Eye (tissue), 1 donor: ENCODE results near the gene GRAMD2B.
"Not testable (repeated sequence)": the region's sequence is repeated elsewhere in the genome, so short reads cannot be mapped to it uniquely, and the experiment has no call there.

ENCODE experiments used
- DNase-seq: peaks from one replicate; pipeline ENCODE4 v3.0.0-alpha.2; 2015

The GRAMD2B gene

GRCh38 chr5:126422994-126423788 is at the start of gene GRAMD2B:
Gene GRAMD2B, plus strand, starts transcription at chr5:126423409. Its CDS starts 198 bp downstream, at chr5:126423607.
- DNase-seq: peak; percentile 92

GRCh38 chr5:126374109-126374416 is 49.1 kb upstream of the GRAMD2B start:
- no peak for DNase-seq

GRCh38 chr5:126376443-126376842 is 46.8 kb upstream of the GRAMD2B start:
- DNase-seq: no peak

GRCh38 chr5:126377424-126377823 is 45.8 kb upstream of the GRAMD2B start:
- no peak for DNase-seq

GRCh38 chr5:126380316-126380715 is 42.9 kb upstream of the GRAMD2B start:
- not testable (repeated sequence) for DNase-seq

- no peak for DNase-seq
These were observed 40.0 kb upstream of the GRAMD2B start for GRCh38 chr5:126383246-126383645.

GRCh38 chr5:126383776-126384175 is 39.4 kb upstream of the GRAMD2B start:
- DNase-seq: no peak

GRCh38 chr5:126384985-126385384 is 38.2 kb upstream of the GRAMD2B start:
- DNase-seq: no peak

GRCh38 chr5:126385524-126386502 is 37.4 kb upstream of the GRAMD2B start:
- DNase-seq: no peak

GRCh38 chr5:126389179-126389578 is 34.0 kb upstream of the GRAMD2B start:
- no peak for DNase-seq

- no peak for DNase-seq
These were observed 33.2 kb upstream of the GRAMD2B start for GRCh38 chr5:126390051-126390450.

GRCh38 chr5:126391386-126391785 is 31.8 kb upstream of the GRAMD2B start:
- DNase-seq: no peak

GRCh38 chr5:126394211-126394788 is 28.9 kb upstream of the GRAMD2B start:
- no peak for DNase-seq

- DNase-seq: peak; percentile 47
These were observed 28.0 kb upstream of the GRAMD2B start for GRCh38 chr5:126395198-126395597.

GRCh38 chr5:126395605-126396004 is 27.6 kb upstream of the GRAMD2B start:
- no peak for DNase-seq

GRCh38 chr5:126396721-126397120 is 26.5 kb upstream of the GRAMD2B start:
- DNase-seq: not testable (repeated sequence)

- DNase-seq: no peak
These were observed 24.4 kb upstream of the GRAMD2B start for GRCh38 chr5:126398791-126399190.

- DNase-seq: no peak
These were observed 22.5 kb upstream of the GRAMD2B start for GRCh38 chr5:126400621-126401251.

- DNase-seq: no peak
These were observed 20.3 kb upstream of the GRAMD2B start for GRCh38 chr5:126402621-126403555.

- DNase-seq: no peak
These were observed 19.3 kb upstream of the GRAMD2B start for GRCh38 chr5:126403876-126404275.

- DNase-seq: no peak
These were observed 12.6 kb upstream of the GRAMD2B start for GRCh38 chr5:126410623-126411022.

GRCh38 chr5:126413856-126414255 is 9.4 kb upstream of the GRAMD2B start:
- no peak for DNase-seq
